Endothelial cell of umbilical vein (primary cell): ENCODE results near the gene C5.

Experiments
- EZH2 ChIP-seq: IDR thresholded peaks from 2 replicates; pipeline ENCODE4 v1.6.1; 2012; ENCODE audit warnings: borderline replicate concordance, low read depth, mild to moderate bottlenecking, moderate library complexity, low read length, inconsistent platforms; ENCODE audit not compliant: severe bottlenecking
- MYC ChIP-seq: IDR thresholded peaks from one replicate; pipeline ENCODE4 v1.6.1; 2011; ENCODE audit warnings: mild to moderate bottlenecking, low read depth, low read length
- POLR2A ChIP-seq: IDR thresholded peaks from 2 replicates; pipeline ENCODE4 v1.6.1; 2012; ENCODE audit warnings: low read depth, mild to moderate bottlenecking, control low read depth, low read length
- TF ChIP-seq, protein P1 (sequence below), 2 donors: IDR thresholded peaks; 1 replicate in 1 of 2; 2 replicates in 1 of 2; pipeline ENCODE4 v1.5.1; 2011; ENCODE audit warnings: low read length in 2 of 2, mild to moderate bottlenecking in 2 of 2, moderate library complexity in 2 of 2, control low read depth in 1 of 2, inconsistent platforms in 1 of 2, low read depth in 1 of 2; ENCODE audit not compliant: insufficient read depth in 1 of 2; ENCODE audit errors: extremely low read depth in 1 of 2

- TF ChIP-seq MYC: no peak
- TF ChIP-seq, protein P1, sequence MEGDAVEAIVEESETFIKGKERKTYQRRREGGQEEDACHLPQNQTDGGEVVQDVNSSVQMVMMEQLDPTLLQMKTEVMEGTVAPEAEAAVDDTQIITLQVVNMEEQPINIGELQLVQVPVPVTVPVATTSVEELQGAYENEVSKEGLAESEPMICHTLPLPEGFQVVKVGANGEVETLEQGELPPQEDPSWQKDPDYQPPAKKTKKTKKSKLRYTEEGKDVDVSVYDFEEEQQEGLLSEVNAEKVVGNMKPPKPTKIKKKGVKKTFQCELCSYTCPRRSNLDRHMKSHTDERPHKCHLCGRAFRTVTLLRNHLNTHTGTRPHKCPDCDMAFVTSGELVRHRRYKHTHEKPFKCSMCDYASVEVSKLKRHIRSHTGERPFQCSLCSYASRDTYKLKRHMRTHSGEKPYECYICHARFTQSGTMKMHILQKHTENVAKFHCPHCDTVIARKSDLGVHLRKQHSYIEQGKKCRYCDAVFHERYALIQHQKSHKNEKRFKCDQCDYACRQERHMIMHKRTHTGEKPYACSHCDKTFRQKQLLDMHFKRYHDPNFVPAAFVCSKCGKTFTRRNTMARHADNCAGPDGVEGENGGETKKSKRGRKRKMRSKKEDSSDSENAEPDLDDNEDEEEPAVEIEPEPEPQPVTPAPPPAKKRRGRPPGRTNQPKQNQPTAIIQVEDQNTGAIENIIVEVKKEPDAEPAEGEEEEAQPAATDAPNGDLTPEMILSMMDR (IDR thresholded peaks at IDR 0.05; ENCODE audit: extremely low read depth in 1 of 2, insufficient read depth in 1 of 2, low read depth in 1 of 2, low read length in 2 of 2): no peak
- no peak for TF ChIP-seq POLR2A
- no peak for TF ChIP-seq EZH2
Measured at GRCh38 chr9:121053544-121053943, 3.5 kb upstream of the C5 start.
